Nucleus accumbens (tissue), 56 donors: ENCODE results near the gene TRABD2B.

Experiments
- DNase-seq, 56 donors: peaks; one replicate each; lab custom pipeline; 2025; lab: John Stamatoyannopoulos, UW

Gene TRABD2B

GRCh38 chr1:47914952-47915676 lies 82.1 kb downstream of the TRABD2B start:
- no peak for DNase-seq

- DNase-seq: no peak
Observed at GRCh38 chr1:47914218-47914938, 82.8 kb downstream of the TRABD2B start.

GRCh38 chr1:47913225-47913823 lies 83.9 kb downstream of the TRABD2B start:
- no peak for DNase-seq

GRCh38 chr1:47912756-47913155 lies 84.4 kb downstream of the TRABD2B start:
- no peak for DNase-seq

GRCh38 chr1:47911892-47912291 lies 85.3 kb downstream of the TRABD2B start:
- no peak for DNase-seq

GRCh38 chr1:47911424-47911823 lies 85.8 kb downstream of the TRABD2B start:
- no peak for DNase-seq

GRCh38 chr1:47908258-47908657 lies 88.9 kb downstream of the TRABD2B start:
- no peak for DNase-seq

- DNase-seq: no peak
Observed at GRCh38 chr1:47907177-47907528, 90.0 kb downstream of the TRABD2B start.

GRCh38 chr1:47906527-47907176 lies 90.5 kb downstream of the TRABD2B start:
- peak in 2 of 56 donors; percentile 2 to 4 for DNase-seq

- no peak for DNase-seq
Observed at GRCh38 chr1:47906009-47906432, 91.2 kb downstream of the TRABD2B start.

- DNase-seq: no peak
Observed at GRCh38 chr1:47903723-47904122, 93.5 kb downstream of the TRABD2B start.

- no peak for DNase-seq
Observed at GRCh38 chr1:47901001-47901575, 96.1 kb downstream of the TRABD2B start.

GRCh38 chr1:47898133-47898845 lies 98.9 kb downstream of the TRABD2B start:
- DNase-seq: no peak

- no peak for DNase-seq
Observed at GRCh38 chr1:47895279-47896125, 101.7 kb downstream of the TRABD2B start.

GRCh38 chr1:47894410-47895278 lies 102.5 kb downstream of the TRABD2B start:
- no peak for DNase-seq

- no peak for DNase-seq
Observed at GRCh38 chr1:47893412-47893811, 103.8 kb downstream of the TRABD2B start.

GRCh38 chr1:47890779-47891178 lies 106.4 kb downstream of the TRABD2B start:
- DNase-seq: no peak

- no peak for DNase-seq
Observed at GRCh38 chr1:47888294-47888629, 108.9 kb downstream of the TRABD2B start.
